Measurements from ENCODE around the gene GCN1.

Gene GCN1

DNA sequence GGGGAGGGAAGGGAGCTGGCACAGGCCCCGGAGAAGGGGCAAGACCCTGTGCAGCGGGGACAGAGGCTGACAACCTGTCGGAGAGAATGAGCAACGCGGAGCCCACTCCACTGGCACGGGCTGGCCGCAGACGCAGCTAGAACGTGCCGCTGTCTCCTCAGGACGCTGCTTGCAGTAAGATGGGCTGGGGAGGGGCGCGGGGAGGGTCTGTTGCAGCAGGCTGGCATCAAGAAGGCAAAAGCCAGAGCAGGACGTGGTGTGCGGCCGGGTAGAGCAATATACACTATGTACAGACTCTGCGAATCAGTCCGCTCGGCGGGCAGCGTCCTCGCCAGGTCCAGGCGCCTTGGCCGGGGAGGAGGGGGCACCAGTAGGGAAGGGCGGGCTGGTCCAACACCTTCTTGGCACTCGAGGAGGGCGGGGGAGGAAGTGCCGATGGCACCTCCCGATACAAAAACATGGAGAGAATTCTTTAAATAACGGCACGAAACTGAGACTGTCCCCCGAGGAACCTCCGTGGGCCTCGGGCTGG, 97.8 kb downstream of the GCN1 start:
- TF ChIP-seq, protein P1, sequence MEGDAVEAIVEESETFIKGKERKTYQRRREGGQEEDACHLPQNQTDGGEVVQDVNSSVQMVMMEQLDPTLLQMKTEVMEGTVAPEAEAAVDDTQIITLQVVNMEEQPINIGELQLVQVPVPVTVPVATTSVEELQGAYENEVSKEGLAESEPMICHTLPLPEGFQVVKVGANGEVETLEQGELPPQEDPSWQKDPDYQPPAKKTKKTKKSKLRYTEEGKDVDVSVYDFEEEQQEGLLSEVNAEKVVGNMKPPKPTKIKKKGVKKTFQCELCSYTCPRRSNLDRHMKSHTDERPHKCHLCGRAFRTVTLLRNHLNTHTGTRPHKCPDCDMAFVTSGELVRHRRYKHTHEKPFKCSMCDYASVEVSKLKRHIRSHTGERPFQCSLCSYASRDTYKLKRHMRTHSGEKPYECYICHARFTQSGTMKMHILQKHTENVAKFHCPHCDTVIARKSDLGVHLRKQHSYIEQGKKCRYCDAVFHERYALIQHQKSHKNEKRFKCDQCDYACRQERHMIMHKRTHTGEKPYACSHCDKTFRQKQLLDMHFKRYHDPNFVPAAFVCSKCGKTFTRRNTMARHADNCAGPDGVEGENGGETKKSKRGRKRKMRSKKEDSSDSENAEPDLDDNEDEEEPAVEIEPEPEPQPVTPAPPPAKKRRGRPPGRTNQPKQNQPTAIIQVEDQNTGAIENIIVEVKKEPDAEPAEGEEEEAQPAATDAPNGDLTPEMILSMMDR (conservative IDR thresholded peaks at IDR 0.05; ENCODE audit: low read depth, low read length) = no peak
- Histone ChIP-seq H4K20me1 (ENCODE audit: insufficient read depth) (no peaks in the 10 kb centered on the region), H3K4me2 (no peak overlapping the region), H3K27me3 (ENCODE audit: insufficient read depth, low read depth) (no peaks in the 10 kb centered on the region), H2AFZ (ENCODE audit: low read depth) (no peak overlapping the region), H3K4me1 (ENCODE audit: low read depth, poor library complexity, severe bottlenecking) (peaks cover 18% of the 10 kb centered on the region), H3K36me3 (ENCODE audit: insufficient read depth) (no peaks in the 10 kb centered on the region), H3K27ac (no peak overlapping the region), H3K4me3 (IDR thresholded peaks at IDR 0.05; ENCODE audit: insufficient read depth, low read depth, low read length) (no peak overlapping the region), H3K9ac (no peak overlapping the region), H3K79me2 (ENCODE audit: insufficient read depth, low read depth) (peaks cover 18% of the 10 kb centered on the region; the same call in 1 of the 2 replicates)

DNA sequence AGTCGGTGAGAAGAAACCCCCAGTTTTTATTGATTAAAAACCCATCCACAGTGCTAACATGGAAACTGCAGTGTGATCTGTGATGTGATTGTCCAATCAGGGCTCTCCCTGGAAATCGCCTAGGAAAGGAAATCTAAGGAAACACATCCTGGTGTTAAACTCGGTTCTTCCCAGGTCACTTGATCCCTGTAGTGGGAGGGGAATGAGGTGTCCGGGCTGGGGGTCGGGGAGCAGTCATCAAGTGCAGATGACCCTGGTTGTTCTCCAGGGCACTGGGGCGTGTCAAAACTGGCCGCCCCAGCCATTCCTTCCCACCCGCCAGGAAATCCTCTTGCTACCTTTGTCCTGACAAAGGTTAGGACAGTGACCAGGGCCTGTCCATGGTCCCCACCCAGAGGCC, 98.8 kb downstream of the GCN1 start:
- Histone ChIP-seq H3K9ac (no peak overlapping the region), H4K20me1 (ENCODE audit: insufficient read depth) (no peaks in the 10 kb centered on the region)
- TF ChIP-seq, protein P1 (conservative IDR thresholded peaks at IDR 0.05; ENCODE audit: low read depth, low read length) = no peak

DNA sequence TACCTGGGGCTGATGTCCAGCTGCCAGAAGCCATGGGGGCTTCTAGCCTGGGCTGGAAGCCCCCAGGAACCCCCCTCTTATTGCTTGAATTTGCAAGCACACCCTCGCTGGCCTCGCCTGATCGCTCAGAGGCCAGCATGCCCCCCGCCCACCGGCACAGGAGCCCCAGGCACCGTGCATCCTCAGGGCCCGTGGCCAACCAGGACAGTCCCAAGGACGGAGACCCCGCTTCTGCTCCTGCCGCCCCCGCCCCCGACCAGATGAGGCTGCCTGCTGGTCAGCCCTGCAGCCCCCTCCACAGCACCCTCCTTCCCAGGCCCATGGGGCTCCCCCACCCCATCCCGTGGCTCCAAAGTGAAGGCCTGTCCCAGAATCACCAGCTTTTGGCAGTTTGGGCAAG, 99.2 kb downstream of the GCN1 start:
- Histone ChIP-seq H4K20me1 (ENCODE audit: insufficient read depth) (no peaks in the 10 kb centered on the region), H3K4me3 (IDR thresholded peaks at IDR 0.05; ENCODE audit: insufficient read depth, low read depth, low read length) (no peak overlapping the region), H3K9ac (no peak overlapping the region), H3K79me2 (ENCODE audit: insufficient read depth, low read depth) (peaks cover 5% of the 10 kb centered on the region; the same call in 1 of the 2 replicates), H3K27me3 (ENCODE audit: insufficient read depth, low read depth) (no peaks in the 10 kb centered on the region), H2AFZ (ENCODE audit: low read depth) (no peak overlapping the region), H3K4me1 (ENCODE audit: low read depth, poor library complexity, severe bottlenecking) (peaks cover 4% of the 10 kb centered on the region), H3K4me2 (no peak overlapping the region), H3K27ac (no peak overlapping the region), H3K36me3 (ENCODE audit: insufficient read depth) (no peaks in the 10 kb centered on the region)
- TF ChIP-seq, protein P1 (conservative IDR thresholded peaks at IDR 0.05; ENCODE audit: low read depth, low read length) = no peak

More for the DNA sequence above, 98.8 kb downstream of the GCN1 start:
- Histone ChIP-seq H3K27me3 (ENCODE audit: insufficient read depth, low read depth) (no peaks in the 10 kb centered on the region), H3K36me3 (ENCODE audit: insufficient read depth) (no peaks in the 10 kb centered on the region), H3K4me3 (IDR thresholded peaks at IDR 0.05; ENCODE audit: insufficient read depth, low read depth, low read length) (no peak overlapping the region), H3K79me2 (ENCODE audit: insufficient read depth, low read depth) (peaks cover 8% of the 10 kb centered on the region; the same call in 1 of the 2 replicates), H3K4me2 (no peak overlapping the region), H2AFZ (ENCODE audit: low read depth) (no peak overlapping the region), H3K4me1 (ENCODE audit: low read depth, poor library complexity, severe bottlenecking) (peaks cover 8% of the 10 kb centered on the region), H3K27ac (no peak overlapping the region)

DNA sequence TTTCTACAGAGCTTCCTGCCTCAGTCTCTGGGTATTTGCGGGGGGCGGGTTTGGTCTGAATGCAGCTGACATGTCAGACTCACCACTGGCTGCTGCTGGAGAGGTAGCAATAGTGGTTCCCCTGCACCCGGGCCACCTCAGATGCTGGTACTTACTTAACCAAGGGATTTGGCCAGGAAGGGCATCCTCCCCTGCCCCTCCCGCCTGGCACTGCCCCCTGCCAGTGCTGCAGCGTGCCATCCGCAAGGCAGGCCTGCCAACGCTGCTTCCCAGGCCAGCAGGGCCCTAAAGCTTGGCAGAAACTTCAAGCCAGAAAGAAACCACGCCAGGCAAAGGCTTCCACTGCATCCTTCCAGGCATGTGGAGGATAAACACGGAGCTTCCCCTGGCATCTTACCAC, 100.0 kb downstream of the GCN1 start:
- Histone ChIP-seq H3K79me2 (ENCODE audit: insufficient read depth, low read depth) (no peaks in the 10 kb centered on the region; the same call in 1 of the 2 replicates), H2AFZ (ENCODE audit: low read depth) (no peak overlapping the region), H3K36me3 (ENCODE audit: insufficient read depth) (no peaks in the 10 kb centered on the region), H3K27me3 (ENCODE audit: insufficient read depth, low read depth) (no peaks in the 10 kb centered on the region), H3K9ac (no peak overlapping the region), H3K4me1 (ENCODE audit: low read depth, poor library complexity, severe bottlenecking) (no peaks in the 10 kb centered on the region), H3K4me3 (IDR thresholded peaks at IDR 0.05; ENCODE audit: insufficient read depth, low read depth, low read length) (no peak overlapping the region), H3K4me2 (no peak overlapping the region), H4K20me1 (ENCODE audit: insufficient read depth) (no peaks in the 10 kb centered on the region), H3K27ac (no peak overlapping the region)
- TF ChIP-seq, protein P1 (conservative IDR thresholded peaks at IDR 0.05; ENCODE audit: low read depth, low read length) = no peak

All from KMS-11 (cell line).